Endothelial cell of umbilical vein (primary cell): ENCODE data around the gene HSFX2. TPM values are rescaled to one million over a fixed set of nuclear protein-coding genes. Genes with fewer than 3 reads are reported as not detected.

ENCODE experiments used
- BruUV-seq: library from RNA; stranded (reverse); fragments of 400-500 nt; replicated peaks from 2 replicates; lab custom pipeline; 2021; lab: Mats Ljungman, UMichigan
- CTCF ChIA-PET: fragments of 300-600, 350-600 bp; sonication (Branson Sonifier 250); formaldehyde crosslinking; loops from one replicate; lab custom pipeline; 2021; ENCODE audit warnings: antibody characterized with exemption, inconsistent platforms; lab: Charles Lee
- POLR2A ChIA-PET: fragments of 300-600, 350-600 bp; sonication (Branson Sonifier 250); formaldehyde crosslinking; loops from one replicate; lab custom pipeline; 2021; ENCODE audit warnings: antibody characterized with exemption, inconsistent platforms; lab: Charles Lee
- DNase-seq: peaks from one replicate; pipeline ENCODE4 v3.0.0-alpha.2; 2011; ENCODE audit warnings: low read depth, low spot score
- FAIRE-seq: peaks from 2 replicates; lab custom pipeline; 2011; peaks lifted over from hg19 to GRCh38; lab: Jason Lieb, UNC
- H2AFZ ChIP-seq: 2 replicates; pipeline ENCODE4 v1.6.0; 2012; ENCODE audit warnings: low read depth, low read length, control low read depth, inconsistent platforms
- H3K27ac ChIP-seq: 2 replicates; pipeline ENCODE4 v1.5.1; 2011; ENCODE audit warnings: low read depth, mild to moderate bottlenecking, control low read depth, low read length, moderate library complexity; ENCODE audit not compliant: insufficient read depth
- H3K27me3 ChIP-seq, 2 experiments: 2 replicates each; pipeline versions ENCODE4 v1.6.0 to v1.6.1; 2011; ENCODE audit warnings: low read length in 2 of 2, mixed read lengths in 1 of 2; ENCODE audit not compliant: control insufficient read depth in 2 of 2, insufficient read depth in 2 of 2
- H3K36me3 ChIP-seq, 2 experiments: 2 replicates in 1 of 2; 3 replicates in 1 of 2; pipeline ENCODE4 v1.5.1; 2011; ENCODE audit warnings: low read length in 2 of 2, mild to moderate bottlenecking in 1 of 2, moderate library complexity in 1 of 2; ENCODE audit not compliant: control insufficient read depth in 2 of 2, insufficient read depth in 2 of 2; ENCODE audit errors: extremely low read depth in 1 of 2
- H3K4me1 ChIP-seq: 3 replicates; pipeline ENCODE4 v1.5.1; 2011; ENCODE audit warnings: mild to moderate bottlenecking, low read length; ENCODE audit not compliant: control insufficient read depth, insufficient read depth; ENCODE audit errors: extremely low read depth
- H3K4me2 ChIP-seq: 2 replicates; pipeline ENCODE4 v1.6.1; 2011; ENCODE audit warnings: low read length, control low read depth, mixed read lengths; ENCODE audit not compliant: insufficient read depth
- H3K4me3 ChIP-seq, 3 experiments: fragments of 200-600 bp in 1 of 3; sonication (generic), shearing (Covaris generic) in 1 of 3; replicated peaks in 1 of 3; 2 replicates each; pipeline ENCODE4 v1.5.1; 2011 to 2016; ENCODE audit warnings: control low read depth in 3 of 3, low read length in 3 of 3, mild to moderate bottlenecking in 2 of 3, inconsistent platforms in 1 of 3, low read depth in 1 of 3, moderate library complexity in 1 of 3; ENCODE audit not compliant: insufficient read depth in 1 of 3
- H3K79me2 ChIP-seq: 2 replicates; pipeline ENCODE4 v1.6.0; 2012; ENCODE audit warnings: low read length, inconsistent platforms; ENCODE audit not compliant: control insufficient read depth, insufficient read depth
- H3K9ac ChIP-seq: replicated peaks from 2 replicates; pipeline ENCODE3; 2011; ENCODE audit warnings: low read length, control low read depth; ENCODE audit not compliant: insufficient read depth; ENCODE audit errors: extremely low read depth
- H3K9me1 ChIP-seq: replicated peaks from 3 replicates; pipeline ENCODE4 v1.6.0; 2011; ENCODE audit warnings: mild to moderate bottlenecking, low read length; ENCODE audit not compliant: control insufficient read depth, insufficient read depth; ENCODE audit errors: extremely low read depth
- H3K9me3 ChIP-seq: replicated peaks from 2 replicates; pipeline ENCODE4 v1.5.1; 2012; ENCODE audit warnings: low read length, inconsistent platforms; ENCODE audit not compliant: control insufficient read depth, insufficient read depth
- H4K20me1 ChIP-seq: replicated peaks from 2 replicates; pipeline ENCODE3; 2011; ENCODE audit warnings: mild to moderate bottlenecking, low read length; ENCODE audit not compliant: control insufficient read depth, insufficient read depth; ENCODE audit errors: extremely low read depth
- EZH2 ChIP-seq: IDR thresholded peaks from 2 replicates; pipeline ENCODE4 v1.6.1; 2012; ENCODE audit warnings: borderline replicate concordance, low read depth, mild to moderate bottlenecking, moderate library complexity, low read length, inconsistent platforms; ENCODE audit not compliant: severe bottlenecking
- FOS ChIP-seq: IDR thresholded peaks from 2 replicates; pipeline ENCODE4 v1.6.1; 2011; ENCODE audit warnings: mild to moderate bottlenecking, low read length, moderate library complexity, borderline replicate concordance; ENCODE audit not compliant: insufficient read depth
- GATA2 ChIP-seq: IDR thresholded peaks from 2 replicates; pipeline ENCODE4 v1.7.0; 2011; ENCODE audit warnings: low read depth, mild to moderate bottlenecking, moderate library complexity, mixed read lengths, low read length; ENCODE audit not compliant: insufficient read length, insufficient read depth
- JUN ChIP-seq: IDR thresholded peaks from 2 replicates; pipeline ENCODE4 v1.6.1; 2011; ENCODE audit warnings: borderline replicate concordance, low read depth; ENCODE audit not compliant: insufficient read length, insufficient read depth
- MYC ChIP-seq: IDR thresholded peaks from one replicate; pipeline ENCODE4 v1.6.1; 2011; ENCODE audit warnings: mild to moderate bottlenecking, low read depth, low read length
- POLR2A ChIP-seq: IDR thresholded peaks from 2 replicates; pipeline ENCODE4 v1.6.1; 2012; ENCODE audit warnings: low read depth, mild to moderate bottlenecking, control low read depth, low read length
- POLR2AphosphoS5 ChIP-seq: IDR thresholded peaks from 2 replicates; pipeline ENCODE4 v1.6.1; 2012; ENCODE audit warnings: low read depth, mild to moderate bottlenecking, control low read depth, low read length, moderate library complexity; ENCODE audit not compliant: insufficient read depth
- dilution Hi-C: fragments of 300-500 bp; cut with MboI; formaldehyde crosslinking; loops from one replicate; pipeline ENCODE4 v1.15.0; 2019; ENCODE audit warnings: low sequenced_read_pairs; ENCODE audit not compliant: extremely low pct_ligation_motif_present
- intact Hi-C: fragments of 100-400 bp; cut with micrococcal nuclease; formaldehyde crosslinking; loops from one replicate; pipeline ENCODE4 v1.10.0; 2022
- polyA plus RNA-seq, 4 experiments: library from polyadenylated mRNA; depleted of rRNA in 3 of 4; stranded (reverse) in 3 of 4; unstranded in 1 of 4; fragments of >200 nt; gene quantifications; 2 replicates each; pipeline versions ENCODE4 v1.2.1 to v1.2.3, GENCODE V29; 2011 to 2012; ENCODE audit warnings: missing spikeins in 1 of 4
- total RNA-seq: library from RNA; stranded (reverse); gene quantifications from 2 replicates; pipeline ENCODE4 v1.2.3, GENCODE V29; 2021
- TF ChIP-seq, protein P1 (sequence below): IDR thresholded peaks from 2 replicates; pipeline ENCODE4 v1.6.1; 2011; ENCODE audit not compliant: insufficient read depth, insufficient read length
- TF ChIP-seq, protein P2 (sequence below), 2 donors: IDR thresholded peaks; 1 replicate in 1 of 2; 2 replicates in 1 of 2; pipeline ENCODE4 v1.5.1; 2011; ENCODE audit warnings: low read length in 2 of 2, mild to moderate bottlenecking in 2 of 2, moderate library complexity in 2 of 2, control low read depth in 1 of 2, inconsistent platforms in 1 of 2, low read depth in 1 of 2; ENCODE audit not compliant: insufficient read depth in 1 of 2; ENCODE audit errors: extremely low read depth in 1 of 2

The HSFX2 gene
- total and polyA plus RNA-seq, 2 donors (not counting 3 experiments of a cell fraction or from before 2014, with no cell fraction given): 0.11 TPM; not detected in 1

DNA sequence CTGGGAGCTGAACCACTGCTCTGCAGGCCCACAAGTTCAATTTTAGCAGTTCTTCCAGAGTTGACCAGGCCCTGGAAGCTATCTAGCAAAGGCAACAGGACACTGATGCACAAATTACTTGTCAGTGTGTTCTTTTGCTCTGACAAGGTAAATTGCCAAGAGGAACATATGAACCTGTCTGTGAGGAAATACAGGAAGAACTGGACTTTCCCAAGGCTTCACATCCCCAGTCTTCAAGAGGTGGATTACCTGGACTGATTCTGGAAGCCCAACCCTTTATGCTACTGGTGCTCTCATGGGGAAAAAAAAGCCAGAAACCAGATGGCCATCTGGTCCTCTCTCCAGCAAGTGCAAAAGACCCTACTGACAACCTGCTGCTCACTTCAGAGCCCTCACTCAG, 38.4 kb upstream of the HSFX2 start:
- TF ChIP-seq, protein P1, sequence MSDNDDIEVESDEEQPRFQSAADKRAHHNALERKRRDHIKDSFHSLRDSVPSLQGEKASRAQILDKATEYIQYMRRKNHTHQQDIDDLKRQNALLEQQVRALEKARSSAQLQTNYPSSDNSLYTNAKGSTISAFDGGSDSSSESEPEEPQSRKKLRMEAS: no peak
- TF ChIP-seq POLR2A: no peak
- no peak for TF ChIP-seq GATA2
- TF ChIP-seq JUN: no peak
- no peak for TF ChIP-seq MYC
- no peak for TF ChIP-seq EZH2
- no peak for TF ChIP-seq FOS
- no peak for TF ChIP-seq POLR2AphosphoS5
- TF ChIP-seq, protein P2, sequence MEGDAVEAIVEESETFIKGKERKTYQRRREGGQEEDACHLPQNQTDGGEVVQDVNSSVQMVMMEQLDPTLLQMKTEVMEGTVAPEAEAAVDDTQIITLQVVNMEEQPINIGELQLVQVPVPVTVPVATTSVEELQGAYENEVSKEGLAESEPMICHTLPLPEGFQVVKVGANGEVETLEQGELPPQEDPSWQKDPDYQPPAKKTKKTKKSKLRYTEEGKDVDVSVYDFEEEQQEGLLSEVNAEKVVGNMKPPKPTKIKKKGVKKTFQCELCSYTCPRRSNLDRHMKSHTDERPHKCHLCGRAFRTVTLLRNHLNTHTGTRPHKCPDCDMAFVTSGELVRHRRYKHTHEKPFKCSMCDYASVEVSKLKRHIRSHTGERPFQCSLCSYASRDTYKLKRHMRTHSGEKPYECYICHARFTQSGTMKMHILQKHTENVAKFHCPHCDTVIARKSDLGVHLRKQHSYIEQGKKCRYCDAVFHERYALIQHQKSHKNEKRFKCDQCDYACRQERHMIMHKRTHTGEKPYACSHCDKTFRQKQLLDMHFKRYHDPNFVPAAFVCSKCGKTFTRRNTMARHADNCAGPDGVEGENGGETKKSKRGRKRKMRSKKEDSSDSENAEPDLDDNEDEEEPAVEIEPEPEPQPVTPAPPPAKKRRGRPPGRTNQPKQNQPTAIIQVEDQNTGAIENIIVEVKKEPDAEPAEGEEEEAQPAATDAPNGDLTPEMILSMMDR (IDR thresholded peaks at IDR 0.05; ENCODE audit: extremely low read depth in 1 of 2, insufficient read depth in 1 of 2, low read depth in 1 of 2, low read length in 2 of 2): no peak
- dilution Hi-C loops (no loop called here), intact Hi-C loops (no loop called here)
- Histone ChIP-seq H3K9me1 (no peaks in the 10 kb centered on the region), H3K27me3 (peaks cover 6 to 7% of the 10 kb centered on the region in 2 experiments), H3K9me3 (no peaks in the 10 kb centered on the region), H3K4me1 (no peaks in the 10 kb centered on the region), H3K4me2 (no peak overlapping the region), H4K20me1 (no peaks in the 10 kb centered on the region), H2AFZ (no peak overlapping the region), H3K36me3 (no peaks in the 10 kb centered on the region), H3K27ac (no peak overlapping the region), H3K79me2 (peaks cover 4% of the 10 kb centered on the region), H3K4me3 (no peak overlapping the region), H3K9ac (no peak overlapping the region)
- POLR2A ChIA-PET: no interaction called here
- no TSS peak for BruUV-seq
- FAIRE-seq (no peak), DNase-seq (no peak)
- CTCF ChIA-PET: no interaction called here
